OCI-LY3 (cell line): ENCODE results near the gene CLSTN2.

Experiments
- H2AFZ ChIP-seq: fragments of 200-600, 300-600 bp; shearing (Covaris generic); 2 replicates; pipeline ENCODE4 v1.6.0; 2014; ENCODE audit warnings: antibody characterized with exemption, low read depth, low read length
- H3K27ac ChIP-seq: fragments of 200-600, 300-600 bp; sonication (generic); 2 replicates; pipeline ENCODE4 v1.5.1; 2014; ENCODE audit warnings: mild to moderate bottlenecking, low read length, moderate library complexity, mixed read lengths
- H3K27me3 ChIP-seq: fragments of 200-600, 300-600 bp; sonication (generic); 2 replicates; pipeline ENCODE4 v1.6.1; 2014; ENCODE audit warnings: low read depth, low read length, mixed read lengths
- H3K36me3 ChIP-seq: fragments of 200-600, 300-600 bp; sonication (generic); replicated peaks from 2 replicates; pipeline ENCODE3; 2014; ENCODE audit warnings: low read depth, low read length, mixed read lengths
- H3K4me1 ChIP-seq: fragments of 300-600, 200-600 bp; sonication (generic); 2 replicates; pipeline ENCODE4 v1.6.1; 2014; ENCODE audit warnings: low read length, mixed read lengths
- H3K4me2 ChIP-seq: fragments of 200-600, 300-600 bp; sonication (generic); 2 replicates; pipeline ENCODE4 v1.6.1; 2014; ENCODE audit warnings: low read length, mixed read lengths
- H3K4me3 ChIP-seq: fragments of 300-600, 200-600 bp; sonication (generic); 2 replicates; pipeline ENCODE4 v1.5.1; 2014; ENCODE audit warnings: antibody characterized with exemption, mild to moderate bottlenecking, low read length, moderate library complexity
- H3K79me2 ChIP-seq: fragments of 300-600, 200-600 bp; shearing (Covaris generic); 2 replicates; pipeline ENCODE4 v1.6.1; 2014; ENCODE audit warnings: mild to moderate bottlenecking, low read length, mixed read lengths
- H3K9ac ChIP-seq: fragments of 300-600, 200-600 bp; shearing (Covaris generic); 2 replicates; pipeline ENCODE4 v1.6.0; 2014; ENCODE audit warnings: mild to moderate bottlenecking, low read length, moderate library complexity
- H3K9me3 ChIP-seq: fragments of 200-600, 300-600 bp; shearing (Covaris generic); 2 replicates; pipeline ENCODE4 v1.6.1; 2014; ENCODE audit warnings: low read length, mixed read lengths; ENCODE audit not compliant: insufficient read depth
- H4K20me1 ChIP-seq: fragments of 200-600, 300-600 bp; sonication (generic); 2 replicates; pipeline ENCODE4 v1.6.1; 2016; ENCODE audit warnings: low read length, mixed read lengths; ENCODE audit not compliant: insufficient read depth
- CTCF ChIP-seq: fragments of 200-600, 300-600 bp; sonication (generic); IDR thresholded peaks from 2 replicates; pipeline ENCODE4 v1.5.1; 2014; ENCODE audit warnings: antibody characterized with exemption, low read length, low read depth
- EZH2phosphoT487 ChIP-seq: fragments of 200-600 bp; shearing (Covaris generic); IDR thresholded peaks from 2 replicates; pipeline ENCODE4 v1.6.1; 2018; ENCODE audit warnings: antibody characterized with exemption, mixed run types, low read depth

CLSTN2 gene

GRCh38 chr3:140617135-140617534 lies 682.1 kb downstream of the CLSTN2 start:
- TF ChIP-seq CTCF, result no peak
- no peak for TF ChIP-seq EZH2phosphoT487
- no peaks in the 10 kb centered on the region for H3K27me3 ChIP-seq
- H3K27ac ChIP-seq, result no peak overlapping the region
- H3K4me3 ChIP-seq, result no peak overlapping the region
- H3K9me3 ChIP-seq, result 0 out of 2 replicates have a peak, but pooled peaks cover 3% of the 10 kb centered on the region
- no peak overlapping the region for H3K4me2 ChIP-seq
- H3K9ac ChIP-seq, result no peak overlapping the region
- H3K36me3 ChIP-seq, result no peaks in the 10 kb centered on the region
- no peak overlapping the region for H2AFZ ChIP-seq
- no peaks in the 10 kb centered on the region for H4K20me1 ChIP-seq
- H3K79me2 ChIP-seq, result no peaks in the 10 kb centered on the region
- H3K4me1 ChIP-seq, result no peaks in the 10 kb centered on the region

GRCh38 chr3:140626856-140627255 lies 691.9 kb downstream of the CLSTN2 start:
- no peak overlapping the region for H3K4me3 ChIP-seq
- no peak overlapping the region for H2AFZ ChIP-seq
- H3K9ac ChIP-seq, result no peak overlapping the region
- H3K9me3 ChIP-seq, result no peaks in the 10 kb centered on the region
- TF ChIP-seq CTCF (no peak), EZH2phosphoT487 (no peak)
- no peak overlapping the region for H3K4me2 ChIP-seq
- H4K20me1 ChIP-seq, result no peaks in the 10 kb centered on the region
- H3K27me3 ChIP-seq, result no peaks in the 10 kb centered on the region
- no peaks in the 10 kb centered on the region for H3K36me3 ChIP-seq
- no peaks in the 10 kb centered on the region for H3K4me1 ChIP-seq
- H3K27ac ChIP-seq, result no peak overlapping the region
- H3K79me2 ChIP-seq, result no peaks in the 10 kb centered on the region
